K562 (cell line): Measurements from ENCODE around the gene TMEM107. TPM values are rescaled to one million over a fixed set of nuclear protein-coding genes. Genes with fewer than 3 reads are reported as not detected.

ENCODE experiments used
- BCOR ChIP-seq: fragments of 450-650 bp; IDR thresholded peaks from 2 replicates; pipeline ENCODE4 v1.6.1; 2016
- BDP1 ChIP-seq: IDR thresholded peaks from 3 replicates; pipeline ENCODE4 v1.6.1; 2011; ENCODE audit not compliant: insufficient read length, insufficient read depth
- CBX1 ChIP-seq: sonication (generic); IDR thresholded peaks from 2 replicates; pipeline ENCODE4 v1.6.1; 2016; ENCODE audit warnings: antibody characterized with exemption, low read depth, mild to moderate bottlenecking
- CBX3 ChIP-seq, 2 experiments: IDR thresholded peaks; 1 replicate in 1 of 2; 2 replicates in 1 of 2; pipeline ENCODE4 v1.6.1; 2012; ENCODE audit warnings: inconsistent platforms in 2 of 2, low read length in 2 of 2, borderline replicate concordance in 1 of 2, control low read depth in 1 of 2
- EHMT2 ChIP-seq: fragments of 450-650 bp; IDR thresholded peaks from 2 replicates; pipeline ENCODE4 v1.6.1; 2018; ENCODE audit warnings: antibody characterized with exemption
- EWSR1 ChIP-seq: fragments of 450-650 bp; IDR thresholded peaks from 2 replicates; pipeline ENCODE4 v1.6.1; 2018; ENCODE audit warnings: borderline replicate concordance, mild to moderate bottlenecking, low read depth, moderate library complexity; ENCODE audit not compliant: partially characterized antibody
- FOXA3 ChIP-seq, 2 experiments: fragments of 450-650 bp in 1 of 2; sonication (generic) in 1 of 2; formaldehyde crosslinking; IDR thresholded peaks in 1 of 2; conservative IDR thresholded peaks in 1 of 2; 2 replicates each; pipeline versions ENCODE4 v1.4.0 to v1.8.0; 2020 to 2022; ENCODE audit warnings: mild to moderate bottlenecking in 2 of 2, missing genetic modification reagents in 1 of 2
- FOXO4 ChIP-seq: fragments of 450-650 bp; formaldehyde crosslinking; IDR thresholded peaks from 2 replicates; pipeline ENCODE4 v1.4.0; 2020; ENCODE audit warnings: mild to moderate bottlenecking, moderate library complexity
- HDGF ChIP-seq: fragments of 450-650 bp; IDR thresholded peaks from 2 replicates; pipeline ENCODE4 v1.6.1; 2016
- KDM5B ChIP-seq: fragments of 200-600 bp; sonication (generic); IDR thresholded peaks from 2 replicates; pipeline ENCODE4 v1.6.1; 2012; ENCODE audit warnings: low read depth, mild to moderate bottlenecking, moderate library complexity, low read length, control low read depth, inconsistent platforms; ENCODE audit not compliant: insufficient replicate concordance
- POLR2AphosphoS2 ChIP-seq: IDR thresholded peaks from 2 replicates; pipeline ENCODE4 v1.6.1; 2012; ENCODE audit warnings: low read length, improper control_type of control experiment
- PTRF ChIP-seq: fragments of 450-650 bp; IDR thresholded peaks from 2 replicates; pipeline ENCODE4 v1.6.1; 2016; ENCODE audit warnings: mild to moderate bottlenecking, missing genetic modification characterization, missing compliant biosample characterization
- RAD21 ChIP-seq, 2 experiments: fragments of 250-450 bp in 1 of 2; fragments of 450-650 bp in 1 of 2; sonication (Bioruptor Pico) in 1 of 2; formaldehyde crosslinking in 1 of 2; IDR thresholded peaks in 1 of 2; conservative IDR thresholded peaks in 1 of 2; 2 replicates each; pipeline versions ENCODE4 v1.4.0 to v1.8.0; 2020 to 2022; ENCODE audit warnings: mild to moderate bottlenecking in 2 of 2, moderate library complexity in 1 of 2
- SMARCB1 ChIP-seq: IDR thresholded peaks from 2 replicates; pipeline ENCODE4 v1.6.1; 2011; ENCODE audit warnings: improper control_type of control experiment, low read depth; ENCODE audit not compliant: insufficient read length
- TBL1XR1 ChIP-seq, 2 experiments: IDR thresholded peaks; 2 replicates each; pipeline ENCODE4 v1.6.1; 2012; ENCODE audit warnings: improper control_type of control experiment in 2 of 2, low read length in 2 of 2, mild to moderate bottlenecking in 1 of 2
- TCF3 ChIP-seq: sonication (generic); formaldehyde crosslinking; IDR thresholded peaks from 2 replicates; pipeline ENCODE4 v1.4.0; 2020; ENCODE audit warnings: mild to moderate bottlenecking, missing genetic modification reagents
- THRB ChIP-seq: fragments of 450-650 bp; formaldehyde crosslinking; conservative IDR thresholded peaks from 2 replicates; pipeline ENCODE4 v1.4.0; 2022; ENCODE audit warnings: mild to moderate bottlenecking, missing genetic modification characterization
- ZFP30 ChIP-seq: fragments of 250-450 bp; sonication (Bioruptor Pico); IDR thresholded peaks from 2 replicates; pipeline ENCODE4 v1.8.0; 2022; ENCODE audit warnings: moderate library complexity, mild to moderate bottlenecking, inconsistent platforms, borderline replicate concordance
- ZNF212 ChIP-seq: fragments of 450-650 bp; formaldehyde crosslinking; IDR thresholded peaks from 2 replicates; pipeline ENCODE4 v1.4.0; 2020; ENCODE audit warnings: mild to moderate bottlenecking
- ZNF431 ChIP-seq: sonication (generic); formaldehyde crosslinking; IDR thresholded peaks from 2 replicates; pipeline ENCODE4 v1.8.0; 2022; ENCODE audit warnings: mild to moderate bottlenecking, missing genetic modification reagents
- ZNF583 ChIP-seq: fragments of 250-450 bp; sonication (Bioruptor Pico); IDR thresholded peaks from 2 replicates; pipeline ENCODE4 v1.4.0; 2020
- polyA plus RNA-seq, 8 experiments: library from polyadenylated mRNA; depleted of rRNA in 4 of 8; stranded (reverse) in 5 of 8; unstranded in 3 of 8; fragments of >200 nt; fragmentation: Nextera tagmentation in 2 of 8; fragmentation: Illumina TruSeq in 1 of 8; extraction: Ambion mirVana in 2 of 8; extraction: Trizol in 1 of 8; gene quantifications; 2 replicates each; pipeline versions ENCODE4 v1.2.1 to v1.2.3, GENCODE V29; 2011 to 2014; ENCODE audit warnings: inconsistent platforms in 1 of 8, missing spikeins in 1 of 8
- total RNA-seq, 7 experiments: library from RNA; depleted of rRNA in 6 of 7; stranded (reverse); fragments of >200 nt in 6 of 7; fragmentation: Illumina TruSeq in 2 of 7; extraction: Trizol in 2 of 7; gene quantifications; 2 replicates each; pipeline versions ENCODE4 v1.2.1 to v1.2.3, GENCODE V29; 2011 to 2021; ENCODE audit warnings: low replicate concordance in 1 of 7
- TF ChIP-seq, protein P1 (sequence below): sonication (generic); formaldehyde crosslinking; IDR thresholded peaks from 2 replicates; pipeline ENCODE4 v1.8.0; 2022; ENCODE audit warnings: mild to moderate bottlenecking, missing genetic modification reagents

TMEM107 gene
- total and polyA plus RNA-seq, 9 of the 15 experiments (the other 6 are each of a cell fraction or from before 2014, with no cell fraction given), result 7.1 to 26.2 (median 16.9) TPM

- TF ChIP-seq, protein P1, sequence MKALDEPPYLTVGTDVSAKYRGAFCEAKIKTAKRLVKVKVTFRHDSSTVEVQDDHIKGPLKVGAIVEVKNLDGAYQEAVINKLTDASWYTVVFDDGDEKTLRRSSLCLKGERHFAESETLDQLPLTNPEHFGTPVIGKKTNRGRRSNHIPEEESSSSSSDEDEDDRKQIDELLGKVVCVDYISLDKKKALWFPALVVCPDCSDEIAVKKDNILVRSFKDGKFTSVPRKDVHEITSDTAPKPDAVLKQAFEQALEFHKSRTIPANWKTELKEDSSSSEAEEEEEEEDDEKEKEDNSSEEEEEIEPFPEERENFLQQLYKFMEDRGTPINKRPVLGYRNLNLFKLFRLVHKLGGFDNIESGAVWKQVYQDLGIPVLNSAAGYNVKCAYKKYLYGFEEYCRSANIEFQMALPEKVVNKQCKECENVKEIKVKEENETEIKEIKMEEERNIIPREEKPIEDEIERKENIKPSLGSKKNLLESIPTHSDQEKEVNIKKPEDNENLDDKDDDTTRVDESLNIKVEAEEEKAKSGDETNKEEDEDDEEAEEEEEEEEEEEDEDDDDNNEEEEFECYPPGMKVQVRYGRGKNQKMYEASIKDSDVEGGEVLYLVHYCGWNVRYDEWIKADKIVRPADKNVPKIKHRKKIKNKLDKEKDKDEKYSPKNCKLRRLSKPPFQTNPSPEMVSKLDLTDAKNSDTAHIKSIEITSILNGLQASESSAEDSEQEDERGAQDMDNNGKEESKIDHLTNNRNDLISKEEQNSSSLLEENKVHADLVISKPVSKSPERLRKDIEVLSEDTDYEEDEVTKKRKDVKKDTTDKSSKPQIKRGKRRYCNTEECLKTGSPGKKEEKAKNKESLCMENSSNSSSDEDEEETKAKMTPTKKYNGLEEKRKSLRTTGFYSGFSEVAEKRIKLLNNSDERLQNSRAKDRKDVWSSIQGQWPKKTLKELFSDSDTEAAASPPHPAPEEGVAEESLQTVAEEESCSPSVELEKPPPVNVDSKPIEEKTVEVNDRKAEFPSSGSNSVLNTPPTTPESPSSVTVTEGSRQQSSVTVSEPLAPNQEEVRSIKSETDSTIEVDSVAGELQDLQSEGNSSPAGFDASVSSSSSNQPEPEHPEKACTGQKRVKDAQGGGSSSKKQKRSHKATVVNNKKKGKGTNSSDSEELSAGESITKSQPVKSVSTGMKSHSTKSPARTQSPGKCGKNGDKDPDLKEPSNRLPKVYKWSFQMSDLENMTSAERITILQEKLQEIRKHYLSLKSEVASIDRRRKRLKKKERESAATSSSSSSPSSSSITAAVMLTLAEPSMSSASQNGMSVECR (CRISPR knock-in tag), result peak; percentile 96
- TF ChIP-seq THRB (CRISPR knock-in tag) (no peak), RAD21 (CRISPR knock-in tag; conservative IDR thresholded peaks at IDR 0.05 in 1 of 2, IDR thresholded peaks at IDR 0.05 in 1 of 2) (no peak), CBX1 (peak; percentile 56; the same call in 1 of the 2 replicates), SMARCB1 (no peak), EWSR1 (no peak), ZNF212 (no peak), ZFP30 (CRISPR knock-in tag) (no peak), EHMT2 (no peak), POLR2AphosphoS2 (no peak), TBL1XR1 (IDR thresholded peaks at IDR 0.05; ENCODE audit: low read length in 2 of 2) (no peak), HDGF (no peak), CBX3 (IDR thresholded peaks at IDR 0.05; ENCODE audit: borderline replicate concordance in 1 of 2, low read length in 2 of 2) (no peak), ZNF431 (CRISPR knock-in tag) (no peak), TCF3 (CRISPR knock-in tag) (no peak), PTRF (tag) (no peak), BDP1 (no peak), BCOR (no peak), KDM5B (peak; percentile 79), FOXA3 (CRISPR knock-in tag; conservative IDR thresholded peaks at IDR 0.05 in 1 of 2, IDR thresholded peaks at IDR 0.05 in 1 of 2) (no peak), ZNF583 (no peak), FOXO4 (no peak)
These were observed 34.0 kb upstream of the TMEM107 start, which contains the start of gene AURKB (continued) for GRCh38 chr17:8209907-8210760.
